22Rv1 (cell line): ENCODE results near the gene BIRC7.

Experiments used
- ZFX ChIP-seq: fragments of 450-650 bp; IDR thresholded peaks from 2 replicates; pipeline ENCODE4 v1.6.1; 2017; ENCODE audit warnings: antibody characterized with exemption, borderline replicate concordance
- TF ChIP-seq, protein P1 (sequence below): fragments of 450-650 bp; IDR thresholded peaks from 2 replicates; pipeline ENCODE4 v1.5.1; 2017; ENCODE audit warnings: mild to moderate bottlenecking

DNA sequence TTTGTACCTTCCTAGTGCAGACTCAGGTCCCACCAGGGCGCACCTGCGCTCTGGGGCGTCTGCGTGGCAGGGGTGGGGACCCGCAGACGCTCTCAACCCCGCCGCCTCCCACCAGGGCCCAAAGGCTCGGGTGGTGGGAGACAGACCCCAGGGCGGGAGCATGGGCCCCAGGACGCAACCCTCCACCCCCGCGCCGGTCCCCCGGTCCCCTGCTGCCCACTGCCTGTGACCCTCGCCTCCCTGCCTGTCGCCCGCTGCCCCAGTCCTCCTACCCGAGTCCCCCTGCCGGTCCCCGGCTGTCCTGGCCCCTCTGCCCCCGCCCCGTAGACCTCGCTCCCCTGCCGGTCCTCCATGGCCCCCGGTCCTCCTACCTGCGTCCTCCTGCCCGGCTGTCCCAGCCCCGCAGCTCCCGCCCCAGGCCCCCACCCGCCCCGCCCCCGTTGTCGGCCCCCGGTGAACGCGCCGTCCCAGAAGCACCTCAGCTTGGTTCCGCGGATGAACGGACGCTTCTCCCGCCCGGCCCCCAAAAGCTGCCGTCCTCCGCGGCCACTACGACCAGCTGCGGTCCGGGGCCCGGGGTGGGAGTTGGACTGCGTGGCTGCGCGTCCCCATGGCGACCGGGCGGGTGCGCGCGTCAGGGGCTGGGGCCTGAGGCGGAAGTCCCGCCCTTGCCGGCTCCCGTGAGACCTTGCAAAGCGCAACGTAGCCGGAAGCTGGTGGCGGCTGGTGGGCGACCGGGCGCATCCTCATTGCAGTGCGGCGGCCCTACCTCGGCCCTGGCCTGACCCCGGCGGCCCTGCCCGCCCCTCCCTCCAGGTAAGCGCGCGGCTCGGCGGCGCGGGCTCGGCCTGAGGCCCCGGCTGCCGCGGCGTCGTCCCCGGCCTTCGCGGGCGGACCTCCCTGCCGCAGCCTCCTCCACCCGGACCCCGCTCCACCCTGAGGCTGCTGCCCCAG is 36.7 kb downstream of the BIRC7 start, which contains the start of gene ARFGAP1:
- TF ChIP-seq, protein P1, sequence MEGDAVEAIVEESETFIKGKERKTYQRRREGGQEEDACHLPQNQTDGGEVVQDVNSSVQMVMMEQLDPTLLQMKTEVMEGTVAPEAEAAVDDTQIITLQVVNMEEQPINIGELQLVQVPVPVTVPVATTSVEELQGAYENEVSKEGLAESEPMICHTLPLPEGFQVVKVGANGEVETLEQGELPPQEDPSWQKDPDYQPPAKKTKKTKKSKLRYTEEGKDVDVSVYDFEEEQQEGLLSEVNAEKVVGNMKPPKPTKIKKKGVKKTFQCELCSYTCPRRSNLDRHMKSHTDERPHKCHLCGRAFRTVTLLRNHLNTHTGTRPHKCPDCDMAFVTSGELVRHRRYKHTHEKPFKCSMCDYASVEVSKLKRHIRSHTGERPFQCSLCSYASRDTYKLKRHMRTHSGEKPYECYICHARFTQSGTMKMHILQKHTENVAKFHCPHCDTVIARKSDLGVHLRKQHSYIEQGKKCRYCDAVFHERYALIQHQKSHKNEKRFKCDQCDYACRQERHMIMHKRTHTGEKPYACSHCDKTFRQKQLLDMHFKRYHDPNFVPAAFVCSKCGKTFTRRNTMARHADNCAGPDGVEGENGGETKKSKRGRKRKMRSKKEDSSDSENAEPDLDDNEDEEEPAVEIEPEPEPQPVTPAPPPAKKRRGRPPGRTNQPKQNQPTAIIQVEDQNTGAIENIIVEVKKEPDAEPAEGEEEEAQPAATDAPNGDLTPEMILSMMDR: no peak
- no peak for TF ChIP-seq ZFX
